ENCODE results near the gene SMTNL1. TPM values are rescaled to one million over a fixed set of nuclear protein-coding genes. Genes with fewer than 3 reads are reported as not detected.

Gene SMTNL1
- polyA plus RNA-seq, 2 of the 4 experiments (the other 2 are of a cell fraction): not detected

- DNase-seq (ENCODE audit: low read depth in 1 of 2, low spot score in 1 of 2) (no peak), ATAC-seq (no peak; a peak in 2 of 6 replicates), FAIRE-seq (no peak)
- no peak for TF ChIP-seq GATA3 (IDR thresholded peaks at IDR 0.05; ENCODE audit: borderline replicate concordance)
- TF ChIP-seq ATOH8 (CRISPR knock-in tag; IDR thresholded peaks at IDR 0.05; ENCODE audit: low read depth): no peak
- TF ChIP-seq SREBF2 (IDR thresholded peaks at IDR 0.05): no peak
- TF ChIP-seq PHF8 (IDR thresholded peaks at IDR 0.05; ENCODE audit: borderline replicate concordance, low read depth): no peak
- no peak for TF ChIP-seq FOXS1 (CRISPR knock-in tag; IDR thresholded peaks at IDR 0.05)
- no peak for TF ChIP-seq CBX8 (IDR thresholded peaks at IDR 0.05)
- TF ChIP-seq, protein P1, sequence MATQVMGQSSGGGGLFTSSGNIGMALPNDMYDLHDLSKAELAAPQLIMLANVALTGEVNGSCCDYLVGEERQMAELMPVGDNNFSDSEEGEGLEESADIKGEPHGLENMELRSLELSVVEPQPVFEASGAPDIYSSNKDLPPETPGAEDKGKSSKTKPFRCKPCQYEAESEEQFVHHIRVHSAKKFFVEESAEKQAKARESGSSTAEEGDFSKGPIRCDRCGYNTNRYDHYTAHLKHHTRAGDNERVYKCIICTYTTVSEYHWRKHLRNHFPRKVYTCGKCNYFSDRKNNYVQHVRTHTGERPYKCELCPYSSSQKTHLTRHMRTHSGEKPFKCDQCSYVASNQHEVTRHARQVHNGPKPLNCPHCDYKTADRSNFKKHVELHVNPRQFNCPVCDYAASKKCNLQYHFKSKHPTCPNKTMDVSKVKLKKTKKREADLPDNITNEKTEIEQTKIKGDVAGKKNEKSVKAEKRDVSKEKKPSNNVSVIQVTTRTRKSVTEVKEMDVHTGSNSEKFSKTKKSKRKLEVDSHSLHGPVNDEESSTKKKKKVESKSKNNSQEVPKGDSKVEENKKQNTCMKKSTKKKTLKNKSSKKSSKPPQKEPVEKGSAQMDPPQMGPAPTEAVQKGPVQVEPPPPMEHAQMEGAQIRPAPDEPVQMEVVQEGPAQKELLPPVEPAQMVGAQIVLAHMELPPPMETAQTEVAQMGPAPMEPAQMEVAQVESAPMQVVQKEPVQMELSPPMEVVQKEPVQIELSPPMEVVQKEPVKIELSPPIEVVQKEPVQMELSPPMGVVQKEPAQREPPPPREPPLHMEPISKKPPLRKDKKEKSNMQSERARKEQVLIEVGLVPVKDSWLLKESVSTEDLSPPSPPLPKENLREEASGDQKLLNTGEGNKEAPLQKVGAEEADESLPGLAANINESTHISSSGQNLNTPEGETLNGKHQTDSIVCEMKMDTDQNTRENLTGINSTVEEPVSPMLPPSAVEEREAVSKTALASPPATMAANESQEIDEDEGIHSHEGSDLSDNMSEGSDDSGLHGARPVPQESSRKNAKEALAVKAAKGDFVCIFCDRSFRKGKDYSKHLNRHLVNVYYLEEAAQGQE (IDR thresholded peaks at IDR 0.05): no peak
- TF ChIP-seq, protein P2, sequence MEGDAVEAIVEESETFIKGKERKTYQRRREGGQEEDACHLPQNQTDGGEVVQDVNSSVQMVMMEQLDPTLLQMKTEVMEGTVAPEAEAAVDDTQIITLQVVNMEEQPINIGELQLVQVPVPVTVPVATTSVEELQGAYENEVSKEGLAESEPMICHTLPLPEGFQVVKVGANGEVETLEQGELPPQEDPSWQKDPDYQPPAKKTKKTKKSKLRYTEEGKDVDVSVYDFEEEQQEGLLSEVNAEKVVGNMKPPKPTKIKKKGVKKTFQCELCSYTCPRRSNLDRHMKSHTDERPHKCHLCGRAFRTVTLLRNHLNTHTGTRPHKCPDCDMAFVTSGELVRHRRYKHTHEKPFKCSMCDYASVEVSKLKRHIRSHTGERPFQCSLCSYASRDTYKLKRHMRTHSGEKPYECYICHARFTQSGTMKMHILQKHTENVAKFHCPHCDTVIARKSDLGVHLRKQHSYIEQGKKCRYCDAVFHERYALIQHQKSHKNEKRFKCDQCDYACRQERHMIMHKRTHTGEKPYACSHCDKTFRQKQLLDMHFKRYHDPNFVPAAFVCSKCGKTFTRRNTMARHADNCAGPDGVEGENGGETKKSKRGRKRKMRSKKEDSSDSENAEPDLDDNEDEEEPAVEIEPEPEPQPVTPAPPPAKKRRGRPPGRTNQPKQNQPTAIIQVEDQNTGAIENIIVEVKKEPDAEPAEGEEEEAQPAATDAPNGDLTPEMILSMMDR (IDR thresholded peaks at IDR 0.05): no peak
- TF ChIP-seq PBX3 (IDR thresholded peaks at IDR 0.05): no peak
- no peak for TF ChIP-seq BHLHE40 (IDR thresholded peaks at IDR 0.05; ENCODE audit: low read depth, low read length)
- no peak for TF ChIP-seq EP300 (IDR thresholded peaks at IDR 0.05)
- no peak for TF ChIP-seq MAZ (IDR thresholded peaks at IDR 0.05; ENCODE audit: borderline replicate concordance, low read depth, low read length)
- no peak for TF ChIP-seq POLR2AphosphoS2 (conservative IDR thresholded peaks at IDR 0.05; ENCODE audit: low read length)
- no peak for TF ChIP-seq ESRRA (IDR thresholded peaks at IDR 0.05; ENCODE audit: borderline replicate concordance, low read length)
- no peak for TF ChIP-seq RFX5 (IDR thresholded peaks at IDR 0.05)
- TF ChIP-seq FOSL2 (IDR thresholded peaks at IDR 0.05): no peak
- no peak for TF ChIP-seq FOSL2 (CRISPR knock-in tag; IDR thresholded peaks at IDR 0.05)
- no peak for TF ChIP-seq CHD4 (IDR thresholded peaks at IDR 0.05; ENCODE audit: borderline replicate concordance)
- Histone ChIP-seq H3K4me2 (peak overlapping the region; percentile 95), H3K4me3 (peak overlapping the region; percentile 72), H3K4me1 (peaks cover 20% of the 10 kb centered on the region), H3K9me3 (no peaks in the 10 kb centered on the region), H3K27ac (peak overlapping the region; percentile 74 to 89)
- ChIA-PET POLR2A (interaction anchor here (0.6 to 2.5 kb wide), 5 partner anchors 30 to 79 kb away, joined by 3 to 16 read pairs (median 4); no protein-coding TSS in a partner anchor), CTCF (interaction anchor here (0.7 to 9.2 kb wide), 31 partner anchors 9 to 1295 kb away, joined by 3 to 318 read pairs (median 6); partner anchors contain the start of genes CLP1, P2RX3, SLC43A1 and SMTNL1)
- 48% methylated on average over 15 of the region's 15 CpGs for WGBS (ENCODE audit: missing lambda C conversion rate)
Measured at GRCh38 chr11:57566905-57567514, 29.6 kb downstream of the SMTNL1 start.
